NT2/D1 (cell line): Measurements from ENCODE around the gene PTGIS.

Source experiments
- SUZ12 ChIP-seq: IDR thresholded peaks from 2 replicates; pipeline ENCODE4 v1.6.1; 2011; ENCODE audit not compliant: insufficient read length, insufficient read depth; ENCODE audit errors: extremely low read depth
- YY1 ChIP-seq: IDR thresholded peaks from 2 replicates; pipeline ENCODE4 v1.6.1; 2011; ENCODE audit not compliant: insufficient read length, insufficient read depth
- ZNF274 ChIP-seq: IDR thresholded peaks from 2 replicates; pipeline ENCODE4 v1.6.1; 2011; ENCODE audit warnings: mild to moderate bottlenecking, low read depth, low read length

DNA sequence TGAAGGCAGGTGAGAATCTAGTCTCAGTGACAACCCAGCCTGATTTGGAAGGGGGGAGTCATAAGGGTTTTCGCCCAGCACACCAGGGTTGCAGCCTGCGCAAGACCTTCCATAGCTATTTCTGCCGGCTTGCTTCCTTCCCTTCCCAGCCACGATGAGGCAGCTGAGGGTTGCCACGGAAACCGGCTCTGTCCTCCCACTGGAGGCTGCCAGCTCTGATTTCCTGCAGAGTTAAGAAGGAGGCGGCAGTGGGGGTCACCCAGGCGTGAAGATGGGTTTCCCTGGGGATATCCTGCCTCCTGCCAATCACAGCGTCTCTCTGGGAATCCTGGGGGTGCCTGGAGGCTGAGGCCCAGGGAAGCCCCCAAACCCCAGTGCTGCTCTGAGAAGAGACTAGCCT is 62.4 kb downstream of the PTGIS start:
- no peak for TF ChIP-seq SUZ12
- no peak for TF ChIP-seq ZNF274
- TF ChIP-seq YY1: no peak
